GM12801 (cell line): ENCODE measurements around the gene TMEM178B.

ENCODE experiments used
- CTCF ChIP-seq: IDR thresholded peaks from one replicate; pipeline ENCODE4 v1.5.1; 2011; ENCODE audit warnings: control low read depth; ENCODE audit not compliant: insufficient read length; ENCODE audit errors: extremely low read depth

Gene TMEM178B

GRCh38 chr7:141045126-141045841 lies 28.6 kb upstream of the TMEM178B start:
- no peak for TF ChIP-seq CTCF

- no peak for TF ChIP-seq CTCF
Measured at GRCh38 chr7:141045842-141046620, 27.8 kb upstream of the TMEM178B start.

DNA sequence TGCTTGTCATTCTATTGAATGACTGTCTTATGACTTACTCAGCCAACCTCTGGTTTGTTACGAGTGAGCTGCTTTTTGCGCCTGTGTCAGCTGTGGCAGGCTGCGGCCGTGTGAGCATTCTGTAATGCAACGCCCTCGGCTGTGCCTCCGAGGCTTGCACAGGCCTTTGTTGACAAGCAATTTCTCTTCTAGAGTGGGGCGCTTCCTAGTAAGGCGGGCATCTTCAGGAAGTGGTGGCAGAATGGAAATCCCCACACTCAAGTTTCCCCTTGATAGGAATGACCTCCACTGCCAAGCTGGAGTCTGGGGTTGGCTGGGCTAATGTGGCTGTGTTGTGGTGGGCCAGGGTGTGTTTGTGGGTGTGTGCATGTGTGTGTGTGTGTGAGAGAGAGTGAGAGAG lies 20.2 kb upstream of the TMEM178B start:
- TF ChIP-seq CTCF, result no peak

DNA sequence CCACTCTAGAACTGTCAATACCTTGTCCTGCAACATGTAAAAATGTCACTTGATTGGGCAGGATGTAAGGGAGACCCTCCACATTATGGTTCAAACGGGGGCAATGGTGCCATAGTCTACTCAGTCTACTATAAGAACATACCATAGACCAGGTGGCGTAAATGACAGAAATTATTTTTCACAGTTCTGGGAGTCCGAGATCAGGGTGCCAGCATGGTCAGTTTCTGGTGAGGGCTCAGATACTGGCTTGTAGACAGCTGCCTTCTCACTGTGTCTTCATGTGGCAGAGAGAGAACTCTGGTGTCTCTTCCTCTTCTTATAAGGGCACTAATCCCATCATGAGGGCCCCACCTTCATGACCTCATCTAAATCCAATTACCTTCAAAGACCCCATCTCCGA lies 18.7 kb upstream of the TMEM178B start:
- TF ChIP-seq CTCF, result no peak

GRCh38 chr7:141057788-141058187 lies 16.1 kb upstream of the TMEM178B start:
- no peak for TF ChIP-seq CTCF

DNA sequence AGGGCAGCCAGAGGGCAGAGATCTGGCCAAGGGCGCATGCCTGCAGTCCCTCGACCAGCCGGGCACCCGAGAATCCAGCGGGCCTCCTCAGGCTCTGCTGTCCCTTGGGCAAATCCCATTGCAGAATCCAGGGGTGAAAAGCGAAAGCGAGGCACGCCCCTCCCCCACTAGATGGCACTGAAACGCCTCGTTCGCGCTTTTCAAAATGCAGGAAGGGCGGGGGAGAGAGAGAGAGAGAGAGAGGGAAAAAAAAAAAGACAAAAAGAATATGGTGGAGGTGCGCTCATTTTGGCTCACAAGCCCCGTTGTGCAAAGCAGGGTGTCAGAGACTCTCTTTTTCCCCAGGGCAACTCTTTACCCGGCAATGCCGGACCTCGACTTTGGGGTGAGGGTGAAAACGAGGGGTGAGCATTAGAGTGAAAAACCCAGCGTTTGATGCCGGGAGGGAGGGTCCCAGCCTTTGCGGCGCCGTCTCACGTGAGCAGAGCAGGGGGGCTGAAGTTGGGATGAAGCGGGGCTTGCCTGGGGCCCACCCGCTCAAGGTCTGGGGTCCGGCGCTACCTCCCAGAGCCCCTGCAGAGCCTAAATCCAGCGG lies 2.5 kb upstream of the TMEM178B start:
- TF ChIP-seq CTCF, result no peak

DNA sequence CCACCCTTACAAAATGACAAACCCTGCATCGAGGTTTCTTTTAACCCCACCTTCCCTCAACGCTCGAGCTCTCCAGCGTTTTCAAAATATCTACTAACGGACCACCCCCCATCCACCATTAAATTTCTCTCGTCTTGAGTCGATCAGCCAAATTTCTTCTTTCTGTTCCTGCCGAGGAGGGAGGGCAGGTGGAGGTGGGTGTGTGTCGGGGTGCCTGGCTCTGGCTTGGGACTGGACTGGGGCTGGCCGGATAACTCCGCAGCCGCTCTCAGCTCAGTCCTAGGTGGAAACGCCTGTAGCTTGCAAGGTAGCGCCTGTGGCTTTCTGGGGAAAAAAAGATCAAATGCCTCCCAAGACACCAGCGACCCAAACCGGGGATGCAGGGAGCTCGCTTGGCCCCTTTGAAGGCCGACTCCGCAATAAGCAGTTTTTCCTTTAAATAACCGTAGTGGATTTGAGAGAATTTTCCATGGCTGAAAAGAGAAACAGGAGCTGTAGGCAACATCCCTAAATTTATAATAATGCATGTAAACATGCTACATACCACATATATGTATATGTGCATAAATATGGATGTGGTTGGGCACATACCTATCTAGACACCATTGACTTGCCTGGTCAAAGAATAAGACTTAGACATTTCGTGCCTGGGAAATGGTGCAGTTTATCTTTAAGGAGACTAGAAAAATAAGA lies 1.9 kb upstream of the TMEM178B start:
- TF ChIP-seq CTCF, result no peak
